ENCODE results near the gene SNX3.

The SNX3 gene

GRCh38 chr6:108200186-108200585 lies 60.7 kb downstream of the SNX3 start:
- no peak for DNase-seq

DNA sequence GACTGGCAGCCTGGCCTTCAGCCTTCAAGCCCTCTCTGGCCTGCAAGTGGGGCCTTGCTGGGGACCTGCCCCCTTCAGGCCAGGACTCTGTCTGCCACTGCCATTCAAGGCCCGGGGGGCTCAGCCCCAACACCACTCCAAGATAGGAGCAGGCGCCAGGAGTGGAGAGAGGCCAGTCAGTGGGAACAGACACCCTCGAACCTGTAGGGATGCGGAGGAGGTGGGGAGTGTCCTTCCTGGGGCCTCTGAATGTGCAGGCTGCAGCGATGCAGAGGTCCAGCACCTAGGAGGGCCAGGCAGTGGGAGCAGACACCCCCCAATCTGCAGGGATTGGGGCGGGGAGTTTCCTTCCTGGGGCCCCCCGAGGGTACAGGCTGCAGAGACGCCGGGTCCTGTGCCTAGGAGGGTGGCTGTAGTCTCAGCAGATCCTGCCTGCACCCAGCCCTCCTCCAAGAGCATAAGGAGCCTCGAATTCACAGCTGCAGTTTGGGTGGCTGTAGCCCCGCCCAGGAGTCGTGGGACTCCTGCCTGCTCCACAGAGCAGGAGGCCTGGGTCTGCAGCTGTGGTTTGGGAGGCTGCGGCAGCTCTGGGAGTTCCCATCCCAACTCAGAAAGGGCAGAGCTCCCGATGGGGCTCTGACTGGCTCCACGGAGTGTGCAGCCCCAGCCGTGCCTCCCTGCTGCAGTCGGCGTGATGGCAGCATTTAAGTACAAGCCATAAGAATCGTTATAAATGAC lies 61.9 kb downstream of the SNX3 start:
- no peak for DNase-seq

GRCh38 chr6:108195209-108195608 lies 65.6 kb downstream of the SNX3 start:
- DNase-seq: no peak

DNA sequence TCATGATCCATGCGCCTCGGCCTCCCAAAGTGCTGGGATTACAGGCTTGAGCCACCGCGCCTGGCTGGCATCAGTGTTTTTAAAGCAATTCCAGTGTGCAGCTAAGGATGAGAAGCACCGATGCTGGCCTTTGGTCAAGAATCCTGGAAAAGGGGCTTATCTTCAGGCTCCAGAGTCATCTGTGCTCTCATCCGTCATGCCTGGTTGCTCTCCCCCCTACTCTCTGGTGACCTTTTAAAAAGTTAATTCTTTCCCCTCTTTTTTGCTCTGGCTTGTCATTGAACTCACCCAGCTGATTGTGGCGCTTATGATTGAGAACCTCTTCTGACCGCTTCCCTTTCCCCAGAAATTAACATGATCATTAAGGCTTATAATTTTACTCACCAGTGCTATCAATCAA lies 66.3 kb downstream of the SNX3 start:
- DNase-seq: no peak

DNA sequence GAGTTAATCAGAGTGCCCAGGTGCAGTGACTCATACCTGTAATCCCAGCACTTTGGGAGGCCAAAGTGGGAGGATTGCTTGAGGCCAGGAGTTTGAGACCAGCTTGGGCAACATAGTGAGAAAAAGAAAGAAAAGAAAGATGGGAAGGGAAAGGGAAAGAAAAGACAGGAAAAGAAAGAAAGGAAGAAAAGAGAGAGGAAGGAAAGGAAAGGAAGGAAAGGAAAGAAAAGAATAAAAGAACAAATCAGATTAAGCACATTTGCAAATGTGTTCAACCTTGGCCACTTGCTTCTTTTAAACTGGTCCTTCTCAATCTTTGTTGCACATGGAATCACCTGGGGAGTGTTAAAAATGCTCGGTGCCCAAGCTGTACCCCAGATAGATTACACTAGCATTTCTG lies 67.0 kb downstream of the SNX3 start:
- DNase-seq: no peak

DNA sequence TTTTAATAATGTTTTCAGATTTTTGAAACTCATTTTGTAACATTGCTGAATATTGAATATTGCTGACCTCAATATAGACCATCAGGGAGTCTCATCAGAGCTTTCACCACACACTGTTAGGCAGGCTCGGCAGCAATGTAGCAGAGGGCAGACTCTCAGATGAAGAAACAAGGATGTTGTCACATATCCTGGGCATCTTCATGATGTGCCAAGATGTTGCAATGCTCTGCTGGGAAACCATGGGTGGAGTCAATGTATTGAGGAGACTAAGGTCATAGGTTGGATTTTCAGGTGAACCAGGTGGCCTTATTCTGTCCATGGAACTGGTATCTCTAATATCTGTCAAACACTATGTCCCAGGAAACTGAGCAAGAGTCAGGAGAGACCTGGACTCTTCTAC lies 67.7 kb downstream of the SNX3 start:
- DNase-seq: no peak

GRCh38 chr6:108187519-108187918 lies 73.3 kb downstream of the SNX3 start:
- no peak for DNase-seq

DNA sequence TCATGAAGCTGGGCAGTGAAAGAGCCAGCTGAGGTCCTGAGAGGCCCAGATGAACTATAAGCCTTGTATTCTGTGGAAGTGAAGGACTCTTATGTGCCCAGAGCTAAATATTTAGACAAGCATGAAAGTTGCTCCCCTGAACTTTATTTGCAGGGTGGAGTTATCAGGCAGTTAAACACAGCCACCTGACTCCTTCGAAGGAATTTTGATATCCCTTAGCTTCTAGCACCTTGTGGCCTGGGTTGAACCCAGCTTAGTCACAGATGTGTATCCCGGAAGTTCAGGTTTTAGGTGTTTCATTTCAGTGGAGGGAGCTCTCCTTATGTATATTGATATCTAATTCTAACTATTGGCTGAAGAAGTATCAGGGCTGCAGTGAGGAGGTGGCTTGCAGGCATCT lies 74.6 kb downstream of the SNX3 start:
- no peak for DNase-seq

GRCh38 chr6:108180776-108181175 lies 80.1 kb downstream of the SNX3 start:
- DNase-seq: no peak

- DNase-seq: no peak
Measured at GRCh38 chr6:108180266-108180665, 80.6 kb downstream of the SNX3 start.

GRCh38 chr6:108179741-108180140 lies 81.1 kb downstream of the SNX3 start:
- DNase-seq: no peak

GRCh38 chr6:108176281-108177089 lies 84.4 kb downstream of the SNX3 start:
- no peak for DNase-seq

DNA sequence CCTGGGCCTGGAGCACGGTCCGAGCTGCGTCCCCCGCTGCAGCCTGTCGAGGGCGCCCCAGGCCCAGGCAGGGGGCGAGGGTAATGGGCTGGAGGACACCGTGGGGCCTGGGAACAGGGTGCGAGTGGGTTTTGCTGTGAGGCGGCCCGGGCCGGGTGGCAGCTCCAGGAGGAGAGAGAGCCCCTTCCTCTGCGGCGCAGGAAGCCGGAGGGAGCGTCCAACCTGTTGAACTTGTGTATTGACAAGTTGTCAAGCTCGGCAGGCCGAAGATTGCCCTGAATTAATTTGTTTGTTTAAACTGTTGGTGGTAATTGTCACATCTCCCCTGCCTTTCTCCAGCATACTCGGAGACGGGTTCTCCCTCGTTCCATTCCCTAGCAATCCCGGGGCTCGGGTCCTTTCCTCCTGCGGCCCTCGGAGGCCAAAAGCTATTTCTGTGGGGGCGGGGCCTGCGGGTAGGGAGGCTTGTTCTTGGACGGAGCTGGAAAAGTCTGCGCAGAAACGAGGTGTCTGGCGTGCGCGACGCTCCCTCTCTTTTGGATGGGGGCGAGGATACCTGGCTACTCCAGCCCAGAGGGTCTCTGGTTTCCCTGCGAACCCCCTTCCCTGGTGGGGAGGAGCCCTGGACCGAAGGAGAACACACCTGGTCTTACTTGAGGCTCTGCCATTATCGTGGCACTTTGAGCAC lies 85.1 kb downstream of the SNX3 start:
- DNase-seq: no peak

DNA sequence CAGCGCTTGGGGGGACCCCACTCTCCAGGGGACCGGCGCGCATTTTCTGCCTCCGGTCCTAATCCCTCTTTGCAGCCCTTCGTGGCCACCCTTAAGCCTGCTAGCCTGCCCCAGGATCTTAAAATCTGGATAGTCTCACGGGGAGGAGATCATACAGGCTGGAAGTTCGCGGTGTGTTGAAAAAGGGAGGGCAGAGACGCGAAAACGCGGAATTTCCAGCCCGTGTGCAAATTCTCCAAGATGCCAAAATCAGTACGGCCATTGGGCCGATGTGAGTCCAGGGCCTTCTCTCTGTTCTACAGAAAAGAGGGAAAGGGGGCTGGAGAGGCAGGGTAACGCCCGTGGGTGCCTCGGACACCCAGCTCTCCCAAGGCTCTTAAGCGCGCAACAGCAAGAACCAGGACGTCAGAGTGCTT lies 85.7 kb downstream of the SNX3 start:
- DNase-seq: no peak

DNA sequence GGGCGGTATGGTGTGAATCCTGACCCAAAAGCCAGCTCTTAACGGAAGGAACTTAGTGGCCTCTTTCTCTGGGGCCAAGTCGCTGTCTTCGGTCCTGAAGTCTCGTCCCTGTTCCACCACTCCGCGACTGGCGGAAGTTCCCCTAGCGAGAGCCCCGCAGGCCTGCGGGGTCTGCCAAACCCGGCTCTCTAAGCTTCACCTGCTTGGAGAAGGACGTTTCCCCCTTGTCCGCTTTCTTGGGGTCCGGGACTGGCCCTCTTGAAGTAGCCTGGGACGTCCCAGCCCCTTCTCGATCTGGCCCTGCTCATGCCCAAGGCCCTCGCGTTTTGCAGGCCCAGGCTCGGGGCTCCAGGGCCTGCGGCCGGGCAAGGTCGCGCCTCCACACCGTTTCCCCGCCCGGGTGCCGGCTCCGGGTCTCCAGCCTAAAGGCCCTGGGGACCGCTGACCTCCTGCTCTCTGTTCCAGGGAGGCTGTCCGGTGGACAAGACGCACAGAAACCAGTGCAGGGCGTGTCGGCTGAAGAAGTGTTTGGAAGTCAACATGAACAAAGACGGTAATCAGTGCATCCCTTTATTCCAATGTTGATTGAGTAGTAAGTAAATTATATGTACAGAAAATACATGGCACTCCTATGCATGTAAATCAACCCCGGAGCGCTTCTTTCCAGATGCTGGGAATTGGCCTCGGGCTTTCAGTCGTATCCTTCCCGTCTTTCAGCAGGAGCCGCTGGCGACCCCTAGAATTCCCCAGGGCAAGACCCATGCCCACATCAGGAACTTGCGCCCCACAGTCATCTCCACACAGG lies 86.3 kb downstream of the SNX3 start:
- DNase-seq: no peak

DNA sequence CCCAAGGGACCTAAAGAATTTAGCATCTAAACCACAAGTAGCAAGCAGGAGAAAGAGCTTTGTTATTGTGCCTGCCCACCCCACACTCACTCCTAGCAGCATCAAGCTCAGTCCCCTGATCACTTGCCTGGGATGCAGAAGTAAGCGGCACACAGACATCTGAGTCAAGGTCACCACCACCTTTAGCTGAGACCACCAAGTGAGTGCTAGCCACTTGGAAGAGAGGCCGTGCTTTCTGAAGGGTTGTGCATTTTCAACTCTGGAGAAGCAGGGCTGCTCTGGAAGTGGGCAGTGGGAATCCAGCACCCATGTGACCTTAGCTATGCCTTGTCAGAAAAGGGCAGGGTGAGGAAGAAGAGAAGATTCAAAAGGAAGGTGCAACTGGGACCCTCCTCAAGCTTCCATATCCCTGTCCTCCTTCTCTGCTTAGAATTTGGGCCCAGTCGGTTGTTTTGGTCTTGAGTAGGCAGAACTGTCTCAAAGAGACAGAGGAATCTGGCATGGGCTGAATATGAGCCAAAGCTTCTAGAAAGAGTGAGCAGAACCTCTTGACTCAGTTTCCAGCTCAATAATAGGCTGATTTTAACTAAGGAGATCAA lies 88.8 kb downstream of the SNX3 start:
- no peak for DNase-seq

GRCh38 chr6:108171291-108171917 lies 89.4 kb downstream of the SNX3 start:
- DNase-seq: no peak

DNA sequence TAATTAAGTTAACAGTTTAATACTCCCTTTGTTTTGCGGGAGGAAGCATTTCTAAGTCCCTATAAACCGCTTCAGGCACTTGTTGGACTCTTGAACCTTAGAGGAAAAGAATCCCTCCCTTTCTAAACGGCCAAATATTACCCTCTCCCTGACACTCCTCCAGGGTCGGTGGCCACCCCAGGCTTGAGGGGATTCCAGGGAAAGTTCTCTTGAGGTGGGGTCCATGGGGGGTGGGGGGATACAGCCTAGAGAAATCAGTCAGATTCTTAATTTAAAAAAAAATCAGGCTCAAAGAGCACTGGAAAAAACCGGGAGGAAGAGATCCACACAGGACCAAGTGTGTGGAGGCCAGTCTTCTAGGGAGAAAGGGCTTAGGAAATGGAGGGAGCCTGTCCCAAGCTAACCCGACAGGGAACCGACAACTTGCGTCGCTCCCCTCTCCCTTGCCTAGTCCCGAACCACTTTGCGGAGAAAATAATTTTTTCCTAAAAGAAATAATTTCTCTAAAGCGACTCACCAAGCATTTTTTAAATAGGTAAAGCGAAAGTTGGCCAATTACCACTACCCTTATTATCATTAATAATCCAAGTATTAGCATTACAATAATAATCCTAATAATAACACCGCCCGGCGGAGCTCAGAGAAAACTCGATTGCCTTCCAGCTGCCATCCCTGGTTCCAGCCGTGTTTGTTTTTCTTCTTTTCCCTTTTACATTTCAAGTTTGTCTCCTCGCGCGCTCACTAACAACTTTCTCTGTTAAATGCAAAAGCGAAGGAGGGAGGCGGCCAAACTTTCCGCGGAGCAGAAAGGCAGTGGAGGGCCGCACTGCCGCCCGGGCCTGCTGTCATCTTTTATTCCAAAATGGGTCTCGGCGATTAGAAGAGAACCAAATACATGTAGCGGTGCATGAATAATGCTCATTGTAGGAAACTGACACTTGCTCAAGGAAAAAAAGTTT lies 90.2 kb downstream of the SNX3 start:
- DNase-seq: no peak

DNA sequence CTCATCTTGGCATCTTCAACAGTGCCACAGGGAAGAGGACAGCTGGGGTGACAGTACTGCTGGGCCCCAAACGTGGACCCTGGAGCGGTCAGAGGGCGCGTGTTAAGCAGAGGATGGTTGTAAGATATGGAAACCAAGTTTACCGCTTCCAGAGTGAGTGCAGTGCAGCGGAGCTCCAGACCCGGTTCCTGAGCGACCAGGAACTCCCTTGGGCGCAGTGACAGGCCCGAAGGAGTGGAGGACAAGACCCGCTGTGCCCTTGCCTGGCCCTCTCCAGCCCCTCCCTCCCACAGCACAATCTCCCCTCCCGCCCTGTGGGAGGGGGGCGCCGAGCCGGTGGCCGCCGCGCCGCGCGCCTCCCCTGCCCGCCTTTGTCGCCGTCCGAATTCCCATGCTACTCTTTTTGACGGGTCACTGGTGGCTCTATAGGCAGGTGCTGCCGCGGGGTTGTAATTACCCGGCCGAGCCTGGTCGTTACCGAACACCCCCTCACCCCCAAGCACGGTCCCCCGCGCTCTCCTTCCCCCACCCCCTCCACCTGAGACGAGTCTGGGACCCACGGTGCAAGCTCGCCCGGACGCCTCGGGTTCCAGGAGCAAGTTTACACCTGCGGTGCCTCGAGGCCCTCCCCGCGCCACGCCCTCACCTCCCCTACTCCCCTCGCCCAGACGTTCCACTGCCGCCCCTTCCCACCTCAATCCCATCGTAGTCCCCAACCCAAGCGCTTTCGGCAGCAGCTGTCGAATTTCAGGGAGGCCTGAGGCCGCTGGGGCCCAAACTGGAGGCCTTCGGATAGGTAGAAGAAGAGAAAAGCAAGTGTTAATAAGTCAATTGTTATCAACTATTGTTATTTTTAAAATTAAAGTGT lies 91.1 kb downstream of the SNX3 start:
- no peak for DNase-seq
